Measurements from ENCODE around the gene SF1.

Gene SF1

GRCh38 chr11:64770120-64770519, 8.2 kb downstream of the SF1 start:
- Histone ChIP-seq H3K4me3 (replicated peaks; ENCODE audit: low read depth, low read length) (no peak overlapping the region), H3K36me3 (ENCODE audit: control insufficient read depth, insufficient read depth, low read length) (peaks cover 68% of the 10 kb centered on the region), H3K27me3 (replicated peaks; ENCODE audit: control insufficient read depth, insufficient read depth, low read length) (no peaks in the 10 kb centered on the region)
- TF ChIP-seq, protein P1, sequence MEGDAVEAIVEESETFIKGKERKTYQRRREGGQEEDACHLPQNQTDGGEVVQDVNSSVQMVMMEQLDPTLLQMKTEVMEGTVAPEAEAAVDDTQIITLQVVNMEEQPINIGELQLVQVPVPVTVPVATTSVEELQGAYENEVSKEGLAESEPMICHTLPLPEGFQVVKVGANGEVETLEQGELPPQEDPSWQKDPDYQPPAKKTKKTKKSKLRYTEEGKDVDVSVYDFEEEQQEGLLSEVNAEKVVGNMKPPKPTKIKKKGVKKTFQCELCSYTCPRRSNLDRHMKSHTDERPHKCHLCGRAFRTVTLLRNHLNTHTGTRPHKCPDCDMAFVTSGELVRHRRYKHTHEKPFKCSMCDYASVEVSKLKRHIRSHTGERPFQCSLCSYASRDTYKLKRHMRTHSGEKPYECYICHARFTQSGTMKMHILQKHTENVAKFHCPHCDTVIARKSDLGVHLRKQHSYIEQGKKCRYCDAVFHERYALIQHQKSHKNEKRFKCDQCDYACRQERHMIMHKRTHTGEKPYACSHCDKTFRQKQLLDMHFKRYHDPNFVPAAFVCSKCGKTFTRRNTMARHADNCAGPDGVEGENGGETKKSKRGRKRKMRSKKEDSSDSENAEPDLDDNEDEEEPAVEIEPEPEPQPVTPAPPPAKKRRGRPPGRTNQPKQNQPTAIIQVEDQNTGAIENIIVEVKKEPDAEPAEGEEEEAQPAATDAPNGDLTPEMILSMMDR (IDR thresholded peaks at IDR 0.05; ENCODE audit: insufficient read depth, low read length, poor library complexity, severe bottlenecking): no peak
- DNase-seq (ENCODE audit: extremely low read depth, insufficient read length): no peak

- TF ChIP-seq, protein P1 (IDR thresholded peaks at IDR 0.05; ENCODE audit: insufficient read depth, low read length, poor library complexity, severe bottlenecking): no peak
- no peak for DNase-seq (ENCODE audit: extremely low read depth, insufficient read length)
- H3K27me3 ChIP-seq (replicated peaks; ENCODE audit: control insufficient read depth, insufficient read depth, low read length): no peaks in the 10 kb centered on the region
- no peak overlapping the region for H3K4me3 ChIP-seq (replicated peaks; ENCODE audit: low read depth, low read length)
- H3K36me3 ChIP-seq (ENCODE audit: control insufficient read depth, insufficient read depth, low read length): peaks cover 69% of the 10 kb centered on the region
These were observed 9.1 kb downstream of the SF1 start for GRCh38 chr11:64769283-64769682.

DNA sequence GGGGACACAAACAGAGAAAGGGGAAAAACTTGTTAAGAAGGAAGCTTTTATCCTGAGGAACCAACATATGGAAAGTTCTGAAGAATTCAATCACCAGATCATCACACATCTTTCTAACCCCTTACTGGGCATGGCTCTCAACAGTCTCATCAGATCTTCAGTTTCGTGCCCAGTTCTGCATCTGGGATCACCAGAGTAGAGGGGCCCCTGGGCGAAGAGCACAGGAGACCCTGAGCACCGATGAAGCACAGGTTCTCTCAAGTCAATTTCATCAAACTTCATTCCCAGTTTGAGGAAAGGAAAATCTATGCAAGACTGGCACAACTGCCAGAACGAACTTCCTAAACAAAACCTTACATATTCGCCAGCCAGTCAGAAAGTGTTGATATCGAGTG, 10.0 kb downstream of the SF1 start:
- peaks cover 69% of the 10 kb centered on the region for H3K36me3 ChIP-seq (ENCODE audit: control insufficient read depth, insufficient read depth, low read length)
- no peak for DNase-seq (ENCODE audit: extremely low read depth, insufficient read length)
- no peak overlapping the region for H3K4me3 ChIP-seq (replicated peaks; ENCODE audit: low read depth, low read length)
- TF ChIP-seq, protein P1 (IDR thresholded peaks at IDR 0.05; ENCODE audit: insufficient read depth, low read length, poor library complexity, severe bottlenecking): no peak
- no peaks in the 10 kb centered on the region for H3K27me3 ChIP-seq (replicated peaks; ENCODE audit: control insufficient read depth, insufficient read depth, low read length)

DNA sequence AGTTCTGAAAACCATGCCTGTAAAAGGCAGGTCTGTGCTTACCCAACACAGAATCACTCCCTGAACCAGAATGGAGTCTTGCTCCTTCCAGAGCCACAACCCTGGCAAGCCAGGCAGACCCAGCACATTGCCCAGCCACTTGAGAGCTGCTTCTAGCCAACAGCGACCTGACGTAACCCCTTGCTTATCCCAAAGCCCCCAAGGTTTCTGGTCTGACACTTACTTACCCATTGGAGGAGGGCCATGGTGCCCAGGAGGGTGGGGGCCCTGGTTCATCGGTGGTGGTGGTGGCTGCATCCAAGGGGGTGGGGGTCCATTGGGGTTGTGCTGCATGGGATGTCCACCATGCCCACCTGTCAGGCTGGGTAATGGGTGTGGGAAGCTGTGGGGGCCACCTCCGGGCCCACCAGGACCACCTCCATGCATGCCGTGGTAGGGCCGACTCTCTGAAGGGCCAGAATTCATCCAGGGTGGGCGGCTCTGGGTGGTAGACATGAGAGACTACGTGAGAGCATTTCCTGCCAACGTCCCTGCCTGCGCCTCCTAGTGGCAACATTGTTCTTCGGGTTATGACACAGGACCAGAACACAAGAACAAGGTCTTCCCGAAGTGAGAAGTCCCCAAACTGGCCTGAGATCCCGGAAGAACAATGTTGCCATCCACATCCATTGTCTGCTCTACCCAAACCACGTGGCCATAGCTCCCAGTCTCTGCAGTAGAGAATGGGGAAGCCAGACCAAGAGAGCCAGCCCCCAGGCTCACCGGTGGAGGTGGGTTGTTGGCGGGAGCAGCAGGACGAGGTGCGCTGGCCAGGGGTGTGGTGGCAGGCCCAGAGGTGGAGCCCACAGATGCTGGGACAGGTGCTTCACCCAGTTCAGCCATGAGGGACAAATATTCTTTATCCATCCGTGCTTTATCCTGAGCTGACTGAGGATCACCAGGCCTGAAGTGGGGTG, 10.7 kb downstream of the SF1 start:
- Histone ChIP-seq H3K4me3 (replicated peaks; ENCODE audit: low read depth, low read length) (no peak overlapping the region), H3K36me3 (ENCODE audit: control insufficient read depth, insufficient read depth, low read length) (peaks cover 66% of the 10 kb centered on the region), H3K27me3 (replicated peaks; ENCODE audit: control insufficient read depth, insufficient read depth, low read length) (no peaks in the 10 kb centered on the region)
- TF ChIP-seq, protein P1 (IDR thresholded peaks at IDR 0.05; ENCODE audit: insufficient read depth, low read length, poor library complexity, severe bottlenecking): peak; percentile 79
- no peak for DNase-seq (ENCODE audit: extremely low read depth, insufficient read length)

GRCh38 chr11:64766881-64767280, 11.5 kb downstream of the SF1 start:
- no peaks in the 10 kb centered on the region for H3K27me3 ChIP-seq (replicated peaks; ENCODE audit: control insufficient read depth, insufficient read depth, low read length)
- DNase-seq (ENCODE audit: extremely low read depth, insufficient read length): no peak
- H3K36me3 ChIP-seq (ENCODE audit: control insufficient read depth, insufficient read depth, low read length): peaks cover 64% of the 10 kb centered on the region
- H3K4me3 ChIP-seq (replicated peaks; ENCODE audit: low read depth, low read length): no peak overlapping the region
- TF ChIP-seq, protein P1 (IDR thresholded peaks at IDR 0.05; ENCODE audit: insufficient read depth, low read length, poor library complexity, severe bottlenecking): no peak
